HG03135 (cell line): Measurements from ENCODE around the gene MMS19.
"Not testable (repeated sequence)": the region's sequence is repeated elsewhere in the genome, so short reads cannot be mapped to it uniquely, and the experiment has no call there.

Source experiments
- ATAC-seq: cut with Tn5 transposase; IDR thresholded peaks from one replicate; pipeline ENCODE4 v1.9.1; 2021; ENCODE audit warnings: mild to moderate bottlenecking, moderate library complexity; ENCODE audit not compliant: unreplicated experiment

MMS19 gene

DNA sequence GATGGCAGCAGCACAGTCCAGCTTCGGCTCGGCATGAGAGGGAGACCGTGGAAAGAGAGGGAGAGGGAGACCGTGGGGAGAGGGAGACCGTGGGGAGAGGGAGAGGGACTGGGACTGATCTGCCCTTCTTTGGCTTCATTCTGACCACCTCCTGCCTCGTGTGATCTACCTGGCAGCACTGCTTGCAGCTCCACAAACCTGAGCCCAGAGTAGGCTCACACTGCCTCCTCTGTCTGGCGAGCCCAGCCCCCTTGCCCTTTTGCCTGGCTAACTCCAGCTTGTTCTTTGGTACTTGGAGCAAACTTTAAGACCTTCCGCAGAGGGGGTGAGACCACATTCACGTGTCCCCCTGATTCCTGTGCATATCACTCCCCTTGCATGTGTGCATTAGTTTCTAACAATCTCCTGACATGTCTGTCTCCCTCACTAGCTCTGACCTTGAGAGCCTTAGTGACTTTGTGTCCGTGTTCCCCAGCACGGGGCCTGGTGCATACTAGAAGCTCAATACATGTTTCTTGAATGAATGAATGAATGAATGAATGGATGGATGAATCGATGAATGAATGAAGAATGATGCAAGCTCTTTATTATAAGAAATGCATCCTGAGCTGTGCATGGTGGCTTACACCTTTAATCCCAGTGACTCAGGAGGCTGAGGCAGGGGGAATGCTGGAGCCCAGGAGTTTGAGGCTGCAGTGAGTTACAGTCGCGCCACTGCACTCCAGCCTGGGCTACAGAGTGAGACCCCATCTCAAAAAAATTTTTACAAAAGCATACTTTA is 31.7 kb upstream of the MMS19 start:
- no peak for ATAC-seq

DNA sequence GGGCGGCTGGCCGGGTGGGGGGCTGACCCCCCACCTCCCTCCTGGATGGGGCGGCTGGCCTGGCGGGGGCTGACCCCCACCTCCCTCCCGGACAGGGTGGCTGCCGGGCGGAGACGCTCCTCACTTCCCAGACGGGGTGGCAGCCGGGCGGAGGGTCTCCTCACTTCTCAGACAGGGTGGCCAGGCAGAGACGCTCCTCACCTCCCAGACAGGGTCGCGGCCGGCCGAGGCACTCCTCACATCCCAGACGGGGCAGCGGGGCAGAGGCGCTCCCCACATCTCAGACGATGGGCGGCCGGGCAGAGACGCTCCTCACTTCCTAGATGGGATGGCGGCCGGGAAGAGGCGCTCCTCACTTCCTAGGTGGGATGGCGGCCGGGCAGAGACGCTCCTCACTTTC is 30.7 kb upstream of the MMS19 start:
- not testable (repeated sequence) for ATAC-seq

- no peak for ATAC-seq
Observed at GRCh38 chr10:97525683-97526110, 27.5 kb upstream of the MMS19 start.

- ATAC-seq: no peak
Observed at GRCh38 chr10:97525086-97525485, 26.9 kb upstream of the MMS19 start.

- no peak for ATAC-seq
Observed at GRCh38 chr10:97522937-97523336, 24.7 kb upstream of the MMS19 start.

GRCh38 chr10:97522071-97522470 is 23.8 kb upstream of the MMS19 start:
- no peak for ATAC-seq

DNA sequence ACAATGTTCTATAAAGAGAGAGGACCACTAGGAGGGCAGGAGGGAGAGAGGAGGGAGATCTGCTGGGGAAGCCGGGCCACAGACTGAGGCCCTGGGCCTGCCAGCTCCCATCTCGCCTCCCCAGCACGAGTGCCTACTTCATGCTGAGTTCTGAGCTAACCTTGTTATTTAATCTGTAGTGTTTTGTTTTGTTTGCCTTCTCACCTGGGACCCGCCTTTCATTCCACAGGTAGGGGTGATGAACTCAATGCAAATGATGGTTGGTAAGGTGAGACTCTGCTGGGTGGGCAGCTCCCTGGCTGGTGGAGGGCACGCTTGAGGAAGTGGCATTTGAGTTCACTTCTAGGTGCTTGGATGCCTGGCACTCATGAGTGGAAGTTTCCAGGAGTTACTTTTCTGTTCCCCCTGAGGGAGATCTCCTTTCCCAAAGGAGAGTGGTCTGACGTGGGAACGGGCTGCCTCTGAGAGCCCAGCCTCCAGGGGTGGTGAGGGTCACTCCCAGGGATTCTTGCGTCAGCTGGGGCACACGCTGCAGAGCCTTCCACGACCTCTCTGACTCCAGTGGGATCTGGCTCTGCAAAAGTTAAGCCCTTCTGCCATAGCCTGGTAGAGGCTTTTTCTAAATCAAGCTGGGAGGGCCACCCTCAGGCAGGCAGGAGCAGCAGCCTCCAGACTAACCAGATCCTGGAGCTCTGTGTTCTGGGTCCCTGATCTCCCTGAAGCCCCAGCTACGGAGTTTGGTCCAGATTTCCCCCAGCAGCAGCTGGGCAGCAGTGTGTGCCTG is 22.9 kb upstream of the MMS19 start:
- no peak for ATAC-seq

- no peak for ATAC-seq
Observed at GRCh38 chr10:97520520-97520919, 22.3 kb upstream of the MMS19 start.

- ATAC-seq: no peak
Observed at GRCh38 chr10:97519342-97519741, 21.1 kb upstream of the MMS19 start.

- no peak for ATAC-seq
Observed at GRCh38 chr10:97518301-97519043, 20.2 kb upstream of the MMS19 start.

- no peak for ATAC-seq
Observed at GRCh38 chr10:97517778-97518300, 19.6 kb upstream of the MMS19 start.

DNA sequence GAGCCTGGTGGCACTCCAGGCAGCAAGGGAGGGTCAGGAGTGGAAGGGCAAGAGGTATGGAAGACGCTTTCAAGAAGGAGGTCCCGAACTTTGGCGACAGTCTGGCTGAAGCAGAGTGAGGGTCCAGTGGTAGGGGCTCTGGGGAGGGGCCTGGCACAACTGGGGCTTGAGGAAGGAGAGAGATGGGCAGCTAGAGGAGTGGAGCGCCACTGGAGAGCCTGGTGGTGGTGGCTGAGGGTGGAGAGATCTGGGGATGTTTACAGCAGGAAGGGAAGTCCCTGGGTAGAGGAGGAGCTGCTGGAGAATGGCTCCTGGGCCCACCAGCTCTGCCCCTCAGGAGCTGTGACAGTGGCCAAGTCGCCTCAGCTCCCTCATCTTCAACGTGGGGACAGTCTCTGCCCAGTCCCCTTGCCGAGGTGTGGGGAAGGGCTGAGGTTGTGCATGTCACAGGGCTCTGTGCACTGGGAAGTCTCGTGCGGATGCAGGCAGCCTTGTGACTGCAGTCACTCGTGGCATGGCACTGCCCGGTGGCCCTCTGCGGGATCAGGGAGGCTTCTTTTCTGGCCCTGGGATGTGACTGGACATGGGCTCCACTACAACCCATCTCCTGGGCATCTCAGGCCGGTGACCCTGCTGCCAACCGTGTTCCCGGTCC is 19.0 kb upstream of the MMS19 start:
- ATAC-seq: no peak

DNA sequence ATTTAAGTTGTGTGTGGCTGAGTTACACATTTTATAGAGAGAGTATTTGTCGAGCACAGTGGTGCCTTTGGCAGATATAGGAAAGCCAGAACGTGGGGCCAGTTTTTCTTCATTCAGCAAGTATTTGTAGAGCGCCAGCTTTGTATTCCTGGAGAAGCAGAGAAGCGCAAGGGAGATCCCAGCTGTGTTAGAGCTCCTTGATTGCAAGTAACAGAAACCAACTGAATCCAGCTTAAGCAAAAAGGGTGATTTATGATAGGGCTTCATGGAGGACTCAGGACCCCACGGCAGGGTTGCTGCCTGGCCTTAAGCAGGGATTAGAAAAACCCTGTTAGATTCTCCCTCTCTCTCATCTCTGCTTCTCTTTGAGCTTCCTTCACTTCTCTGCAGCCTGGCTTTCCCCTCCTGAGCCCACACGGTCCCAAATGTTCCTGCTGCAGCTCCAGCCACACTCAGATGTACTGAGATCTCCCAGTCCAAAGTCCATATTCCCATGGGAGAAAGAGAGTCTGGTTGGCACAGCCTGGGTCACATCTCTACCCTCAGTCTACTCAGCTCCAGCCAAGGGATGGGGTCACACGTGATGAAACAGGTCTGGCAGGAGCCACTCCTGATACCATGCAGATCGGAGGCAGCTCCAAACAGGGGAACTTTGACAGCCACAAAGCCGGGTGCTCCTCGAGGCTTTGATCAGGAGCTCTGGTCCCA is 17.2 kb upstream of the MMS19 start:
- ATAC-seq: no peak

- ATAC-seq: no peak
Observed at GRCh38 chr10:97514344-97514743, 16.1 kb upstream of the MMS19 start.

GRCh38 chr10:97512993-97513392 is 14.8 kb upstream of the MMS19 start:
- no peak for ATAC-seq

- ATAC-seq: no peak
Observed at GRCh38 chr10:97511711-97512440, 13.7 kb upstream of the MMS19 start.

- ATAC-seq: no peak
Observed at GRCh38 chr10:97510686-97511085, 12.5 kb upstream of the MMS19 start.

GRCh38 chr10:97509120-97509680 is 11.0 kb upstream of the MMS19 start:
- no peak for ATAC-seq

- ATAC-seq: no peak
Observed at GRCh38 chr10:97508342-97508741, 10.1 kb upstream of the MMS19 start.
